GM23248 (cell line): ENCODE measurements around the gene BRINP1. TPM values are rescaled to one million over a fixed set of nuclear protein-coding genes. Genes with fewer than 3 reads are reported as not detected.

Source experiments
- DNase-seq: peaks from one replicate; pipeline ENCODE4 v3.0.0-alpha.2; 2015
- H2AFZ ChIP-seq: fragments of 200-600 bp; sonication (generic); 2 replicates; pipeline ENCODE4 v1.6.1; 2016; ENCODE audit warnings: antibody characterized with exemption
- H3F3A ChIP-seq: fragments of 200-600 bp; sonication (generic); 2 replicates; pipeline ENCODE4 v1.6.1; 2016; ENCODE audit warnings: mild to moderate bottlenecking, antibody characterized with exemption, mixed run types; ENCODE audit not compliant: insufficient read depth
- H3K27ac ChIP-seq: fragments of 200-600 bp; sonication (generic); 2 replicates; pipeline ENCODE4 v1.5.1; 2016; ENCODE audit warnings: mild to moderate bottlenecking
- H3K27me3 ChIP-seq: fragments of 200-600 bp; sonication (generic); replicated peaks from 2 replicates; pipeline ENCODE4 v1.6.1; 2016; ENCODE audit warnings: mild to moderate bottlenecking; ENCODE audit not compliant: insufficient read depth
- H3K36me3 ChIP-seq: fragments of 200-600 bp; sonication (generic); 2 replicates; pipeline ENCODE4 v1.6.1; 2016; ENCODE audit warnings: low read depth, mild to moderate bottlenecking
- H3K4me1 ChIP-seq: fragments of 200-600 bp; sonication (generic); 2 replicates; pipeline ENCODE4 v1.6.1; 2016; ENCODE audit warnings: mild to moderate bottlenecking; ENCODE audit not compliant: insufficient read depth
- H3K4me2 ChIP-seq: fragments of 200-600 bp; sonication (generic); one replicate; pipeline ENCODE4 v1.6.1; 2016; ENCODE audit warnings: mild to moderate bottlenecking; ENCODE audit not compliant: unreplicated experiment
- H3K4me3 ChIP-seq: fragments of 200-600 bp; sonication (generic); 2 replicates; pipeline ENCODE4 v1.5.1; 2016; ENCODE audit warnings: mild to moderate bottlenecking
- H3K79me2 ChIP-seq: fragments of 200-600 bp; sonication (generic); 2 replicates; pipeline ENCODE4 v1.6.1; 2016; ENCODE audit warnings: mild to moderate bottlenecking; ENCODE audit not compliant: insufficient read depth
- H3K9ac ChIP-seq: fragments of 200-600 bp; sonication (generic); 2 replicates; pipeline ENCODE4 v1.6.1; 2016; ENCODE audit warnings: mild to moderate bottlenecking
- H3K9me2 ChIP-seq: fragments of 200-600 bp; sonication (generic); 2 replicates; pipeline ENCODE4 v1.6.1; 2016; ENCODE audit warnings: mixed run types, mild to moderate bottlenecking, moderate library complexity; ENCODE audit not compliant: insufficient read depth
- H3K9me3 ChIP-seq: fragments of 200-600 bp; sonication (generic); one replicate; pipeline ENCODE4 v1.6.1; 2017; ENCODE audit warnings: low read depth
- H4K20me1 ChIP-seq: fragments of 200-600 bp; sonication (generic); 2 replicates; pipeline ENCODE4 v1.6.0; 2016; ENCODE audit not compliant: insufficient read depth
- EZH2 ChIP-seq: fragments of 200-600 bp; sonication (generic); IDR thresholded peaks from 2 replicates; pipeline ENCODE4 v1.6.1; 2018; ENCODE audit warnings: antibody characterized with exemption, mild to moderate bottlenecking; ENCODE audit not compliant: insufficient read depth, poor library complexity, severe bottlenecking
- EZH2phosphoT487 ChIP-seq: fragments of 200-600 bp; sonication (generic); IDR thresholded peaks from 2 replicates; pipeline ENCODE4 v1.6.1; 2018; ENCODE audit warnings: antibody characterized with exemption, moderate library complexity, mild to moderate bottlenecking, low read depth; ENCODE audit not compliant: insufficient read depth
- WGBS, 2 experiments: methylation state at CpG; one replicate each; pipeline ENCODE4 v1.1.6; 2015 to 2017; ENCODE audit warnings: low lambda C conversion rate in 2 of 2, low coverage in 1 of 2; ENCODE audit errors: missing lambda C conversion rate in 2 of 2; 5-methylcytosine and 5-hydroxymethylcytosine counted together
- in situ Hi-C: fragments of 300-500 bp; cut with MboI; formaldehyde crosslinking; loops from 2 replicates; pipeline ENCODE4 v1.15.0; 2020
- polyA plus RNA-seq: library from polyadenylated mRNA; unstranded; fragments of >200 nt; fragmentation: Nextera tagmentation; extraction: Ambion mirVana; gene quantifications from 2 replicates; pipeline ENCODE4 v1.2.1, GENCODE V29; 2016
- total RNA-seq: library from RNA; depleted of rRNA; stranded (reverse); fragments of >200 nt; shearing (Covaris generic); gene quantifications from 2 replicates; pipeline ENCODE4 v1.2.3, GENCODE V29; 2014

The BRINP1 gene
- total and polyA plus RNA-seq, 2 experiments from 2014 or later = 6.0 to 9.0 TPM

- H3K4me2 ChIP-seq = no peak overlapping the region
- in situ Hi-C loops = no loop called here
- 84 to 88% methylated on average over 1 of the region's 1 CpG for WGBS, 2 experiments
- no peak overlapping the region for H3K4me3 ChIP-seq
- no peaks in the 10 kb centered on the region for H3K36me3 ChIP-seq
- no peaks in the 10 kb centered on the region for H3K27me3 ChIP-seq
- H3F3A ChIP-seq = peaks cover 11% of the 10 kb centered on the region
- TF ChIP-seq EZH2phosphoT487 (no peak), EZH2 (no peak)
- no peaks in the 10 kb centered on the region for H3K79me2 ChIP-seq
- H3K9me3 ChIP-seq = no peaks in the 10 kb centered on the region
- H2AFZ ChIP-seq = no peak overlapping the region
- H3K27ac ChIP-seq = no peak overlapping the region
- no peak for DNase-seq
- no peaks in the 10 kb centered on the region for H4K20me1 ChIP-seq
- H3K4me1 ChIP-seq = peaks cover 19% of the 10 kb centered on the region
- no peak overlapping the region for H3K9ac ChIP-seq
- no peaks in the 10 kb centered on the region for H3K9me2 ChIP-seq
These were observed 88.3 kb downstream of the BRINP1 start for GRCh38 chr9:119280740-119281485.

- Histone ChIP-seq H3K27me3 (no peaks in the 10 kb centered on the region), H3K4me1 (peaks cover 15% of the 10 kb centered on the region), H2AFZ (no peak overlapping the region), H3F3A (peaks cover 10% of the 10 kb centered on the region), H4K20me1 (no peaks in the 10 kb centered on the region), H3K79me2 (no peaks in the 10 kb centered on the region), H3K9me2 (no peaks in the 10 kb centered on the region), H3K9me3 (no peaks in the 10 kb centered on the region), H3K9ac (no peak overlapping the region), H3K36me3 (no peaks in the 10 kb centered on the region), H3K4me3 (no peak overlapping the region), H3K27ac (no peak overlapping the region), H3K4me2 (no peak overlapping the region)
- no peak for TF ChIP-seq EZH2phosphoT487
- in situ Hi-C loops = no loop called here
- DNase-seq = no peak
- 48 to 51% methylated on average over 4 of the region's 4 CpGs for WGBS, 2 experiments
These were observed 91.1 kb downstream of the BRINP1 start for GRCh38 chr9:119278171-119278570.

- in situ Hi-C loops = no loop called here
These were observed 95.1 kb downstream of the BRINP1 start for GRCh38 chr9:119273984-119274665.

GRCh38 chr9:119273325-119273904, 95.8 kb downstream of the BRINP1 start:
- WGBS, 2 experiments = 46 to 49% methylated on average over 5 of the region's 5 CpGs

More at GRCh38 chr9:119273984-119274665, 95.1 kb downstream of the BRINP1 start:
- H3F3A ChIP-seq = peaks cover 15% of the 10 kb centered on the region
- H3K9ac ChIP-seq = no peak overlapping the region
- no peaks in the 10 kb centered on the region for H3K9me2 ChIP-seq
- no peaks in the 10 kb centered on the region for H4K20me1 ChIP-seq
- no peak overlapping the region for H2AFZ ChIP-seq
- no peaks in the 10 kb centered on the region for H3K27me3 ChIP-seq
- TF ChIP-seq EZH2phosphoT487 (no peak), EZH2 (no peak)
- DNase-seq = peak; percentile 60
- H3K4me3 ChIP-seq = no peak overlapping the region
- WGBS, 2 experiments = 7 to 13% methylated on average over 3 of the region's 3 CpGs
- peak overlapping the region; percentile 51 for H3K4me2 ChIP-seq
- H3K36me3 ChIP-seq = no peaks in the 10 kb centered on the region
- H3K27ac ChIP-seq = no peak overlapping the region
- H3K9me3 ChIP-seq = no peaks in the 10 kb centered on the region
- no peaks in the 10 kb centered on the region for H3K79me2 ChIP-seq
- H3K4me1 ChIP-seq = peaks cover 21% of the 10 kb centered on the region

More at GRCh38 chr9:119273325-119273904, 95.8 kb downstream of the BRINP1 start:
- peak; percentile 9 for DNase-seq
- H3F3A ChIP-seq = peaks cover 15% of the 10 kb centered on the region
- H3K4me3 ChIP-seq = no peak overlapping the region
- no peaks in the 10 kb centered on the region for H3K9me2 ChIP-seq
- no peaks in the 10 kb centered on the region for H3K36me3 ChIP-seq
- H3K9ac ChIP-seq = no peak overlapping the region
- no peaks in the 10 kb centered on the region for H4K20me1 ChIP-seq
- peaks cover 21% of the 10 kb centered on the region for H3K4me1 ChIP-seq
- H3K79me2 ChIP-seq = no peaks in the 10 kb centered on the region
- H2AFZ ChIP-seq = no peak overlapping the region
- no peak for TF ChIP-seq EZH2phosphoT487
- TF ChIP-seq EZH2 = no peak
- no peak overlapping the region for H3K27ac ChIP-seq
- H3K4me2 ChIP-seq = peak overlapping the region; percentile 51
- in situ Hi-C loops = no loop called here
- H3K9me3 ChIP-seq = no peaks in the 10 kb centered on the region
- H3K27me3 ChIP-seq = no peaks in the 10 kb centered on the region
